ENCODE measurements around the gene KAT6B.

DNA sequence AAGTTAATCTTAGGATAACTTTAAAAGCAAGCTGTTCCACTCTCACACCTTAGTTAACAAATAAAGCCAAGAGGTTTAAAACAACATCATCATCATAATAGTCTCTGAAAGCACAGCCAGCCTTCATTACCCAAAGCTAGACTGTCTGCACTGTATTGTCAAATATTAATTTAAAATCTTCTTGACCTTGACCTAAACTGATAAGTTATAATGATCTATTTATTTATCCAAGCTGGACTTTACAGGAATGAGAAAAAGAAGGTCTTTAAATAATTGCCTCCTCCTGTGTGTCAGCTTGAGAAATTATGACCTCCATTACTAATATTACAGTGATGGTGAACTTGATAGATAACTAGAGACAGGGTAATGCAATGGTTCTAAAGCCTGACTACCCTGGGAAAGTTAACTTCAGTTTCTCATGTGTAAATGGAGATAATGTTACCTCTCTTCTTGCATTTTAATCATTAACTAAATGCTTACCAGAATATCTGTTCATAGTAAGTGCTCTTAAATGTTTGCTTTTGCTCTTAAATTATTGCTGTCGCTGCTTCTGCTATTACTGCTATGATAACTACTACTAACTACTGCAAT, 111.0 kb downstream of the KAT6B start:
- TF ChIP-seq, protein P1, sequence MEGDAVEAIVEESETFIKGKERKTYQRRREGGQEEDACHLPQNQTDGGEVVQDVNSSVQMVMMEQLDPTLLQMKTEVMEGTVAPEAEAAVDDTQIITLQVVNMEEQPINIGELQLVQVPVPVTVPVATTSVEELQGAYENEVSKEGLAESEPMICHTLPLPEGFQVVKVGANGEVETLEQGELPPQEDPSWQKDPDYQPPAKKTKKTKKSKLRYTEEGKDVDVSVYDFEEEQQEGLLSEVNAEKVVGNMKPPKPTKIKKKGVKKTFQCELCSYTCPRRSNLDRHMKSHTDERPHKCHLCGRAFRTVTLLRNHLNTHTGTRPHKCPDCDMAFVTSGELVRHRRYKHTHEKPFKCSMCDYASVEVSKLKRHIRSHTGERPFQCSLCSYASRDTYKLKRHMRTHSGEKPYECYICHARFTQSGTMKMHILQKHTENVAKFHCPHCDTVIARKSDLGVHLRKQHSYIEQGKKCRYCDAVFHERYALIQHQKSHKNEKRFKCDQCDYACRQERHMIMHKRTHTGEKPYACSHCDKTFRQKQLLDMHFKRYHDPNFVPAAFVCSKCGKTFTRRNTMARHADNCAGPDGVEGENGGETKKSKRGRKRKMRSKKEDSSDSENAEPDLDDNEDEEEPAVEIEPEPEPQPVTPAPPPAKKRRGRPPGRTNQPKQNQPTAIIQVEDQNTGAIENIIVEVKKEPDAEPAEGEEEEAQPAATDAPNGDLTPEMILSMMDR (IDR thresholded peaks at IDR 0.05), result no peak
- TF ChIP-seq EP300 (IDR thresholded peaks at IDR 0.05), result no peak
- TF ChIP-seq POLR2A (IDR thresholded peaks at IDR 0.05; ENCODE audit: low read depth), result no peak
- no peak for TF ChIP-seq POLR2AphosphoS5 (IDR thresholded peaks at IDR 0.05)
